Esophagus squamous epithelium (tissue), 5 donors: ENCODE measurements around the gene ALDH3A1. TPM values are rescaled to one million over a fixed set of nuclear protein-coding genes. Genes with fewer than 3 reads are reported as not detected.
"Not testable (repeated sequence)": the region's sequence is repeated elsewhere in the genome, so short reads cannot be mapped to it uniquely, and the experiment has no call there.

Experiments used
- DNase-seq: peaks from one replicate; lab custom pipeline; 2025; lab: John Stamatoyannopoulos, UW
- H3K27ac ChIP-seq, 4 donors: fragments of 200-600 bp; sonication (generic); one replicate each; pipeline ENCODE4 v1.5.1; 2016 to 2019; ENCODE audit warnings: mild to moderate bottlenecking in 1 of 4
- H3K27me3 ChIP-seq, 4 donors: fragments of 200-600 bp; sonication (generic); 1 replicate in 3 of 4; 2 replicates in 1 of 4; pipeline versions ENCODE4 v1.5.1 to v1.6.0; 2017 to 2021; ENCODE audit warnings: antibody characterized with exemption in 1 of 4
- H3K36me3 ChIP-seq, 3 donors: fragments of 200-600 bp; sonication (generic); one replicate each; pipeline ENCODE4 v1.5.1; 2016 to 2019
- H3K4me1 ChIP-seq, 3 donors: fragments of 200-600 bp; sonication (generic); one replicate each; pipeline ENCODE4 v1.5.1; 2017 to 2019
- H3K4me3 ChIP-seq, 4 donors: fragments of 200-600 bp; sonication (generic); 1 replicate in 3 of 4; 2 replicates in 1 of 4; pipeline ENCODE4 v1.5.1; 2016 to 2019; ENCODE audit warnings: mild to moderate bottlenecking in 2 of 4, moderate library complexity in 1 of 4
- H3K9me3 ChIP-seq, 3 donors: fragments of 200-600 bp; sonication (generic); one replicate each; pipeline ENCODE4 v1.5.1; 2016 to 2019
- POLR2A ChIP-seq, 4 donors: fragments of 450-650 bp; IDR thresholded peaks; one replicate each; pipeline ENCODE4 v1.6.1; 2017; ENCODE audit warnings: antibody characterized with exemption in 4 of 4, mild to moderate bottlenecking in 4 of 4, moderate library complexity in 3 of 4
- WGBS, 2 donors: methylation state at CpG; one replicate each; pipeline ENCODE4 v1.1.5; 2018; 5-methylcytosine and 5-hydroxymethylcytosine counted together
- intact Hi-C: fragments of 100-400 bp; cut with DNase I; formaldehyde crosslinking; loops from one replicate; pipeline ENCODE4 v1.15.0; 2022
- total RNA-seq, 4 donors: library from RNA; depleted of rRNA; stranded (reverse); fragments of >200 nt; gene quantifications; one replicate each; pipeline ENCODE4 v1.1.0, GENCODE V29; 2016
- TF ChIP-seq, protein P1 (sequence below), 6 experiments: fragments of 450-650 bp in 4 of 6; fragments of 200-600 bp in 2 of 6; sonication (generic) in 2 of 6; IDR thresholded peaks; one replicate each; pipeline ENCODE4 v1.5.1; 2016 to 2019; ENCODE audit warnings: antibody characterized with exemption in 6 of 6, mild to moderate bottlenecking in 4 of 6, moderate library complexity in 4 of 6
- donor health status: DM: yes; HTN: yes; CAD: no.

The ALDH3A1 gene
- total RNA-seq, 4 donors from 2014 or later, result 480 to 2,454 (median 606) TPM

GRCh38 chr17:19766421-19767270 lies 18.5 kb upstream of the ALDH3A1 start:
- DNase-seq, result no peak
- Histone ChIP-seq H3K36me3 (no peaks in the 10 kb centered on the region), H3K4me1 (peaks cover 0 to 25% (median 6%) of the 10 kb centered on the region in 3 donors), H3K27me3 (no peaks in the 10 kb centered on the region), H3K9me3 (no peaks in the 10 kb centered on the region), H3K27ac (no peak overlapping the region), H3K4me3 (no peak overlapping the region)
- intact Hi-C loops, result loop anchor here (2.0 to 10.0 kb wide), 2 partner anchors 254 to 402 kb away; partner anchors contain the start of gene B9D1
- WGBS, 2 donors, result 33 to 40% methylated on average over 3 to 5 of the region's 12 CpGs
- TF ChIP-seq POLR2A (IDR thresholded peaks at IDR 0.05), result no peak
- TF ChIP-seq, protein P1, sequence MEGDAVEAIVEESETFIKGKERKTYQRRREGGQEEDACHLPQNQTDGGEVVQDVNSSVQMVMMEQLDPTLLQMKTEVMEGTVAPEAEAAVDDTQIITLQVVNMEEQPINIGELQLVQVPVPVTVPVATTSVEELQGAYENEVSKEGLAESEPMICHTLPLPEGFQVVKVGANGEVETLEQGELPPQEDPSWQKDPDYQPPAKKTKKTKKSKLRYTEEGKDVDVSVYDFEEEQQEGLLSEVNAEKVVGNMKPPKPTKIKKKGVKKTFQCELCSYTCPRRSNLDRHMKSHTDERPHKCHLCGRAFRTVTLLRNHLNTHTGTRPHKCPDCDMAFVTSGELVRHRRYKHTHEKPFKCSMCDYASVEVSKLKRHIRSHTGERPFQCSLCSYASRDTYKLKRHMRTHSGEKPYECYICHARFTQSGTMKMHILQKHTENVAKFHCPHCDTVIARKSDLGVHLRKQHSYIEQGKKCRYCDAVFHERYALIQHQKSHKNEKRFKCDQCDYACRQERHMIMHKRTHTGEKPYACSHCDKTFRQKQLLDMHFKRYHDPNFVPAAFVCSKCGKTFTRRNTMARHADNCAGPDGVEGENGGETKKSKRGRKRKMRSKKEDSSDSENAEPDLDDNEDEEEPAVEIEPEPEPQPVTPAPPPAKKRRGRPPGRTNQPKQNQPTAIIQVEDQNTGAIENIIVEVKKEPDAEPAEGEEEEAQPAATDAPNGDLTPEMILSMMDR (IDR thresholded peaks at IDR 0.05), result peak; percentile 72 to 98 (median 92)

- peaks cover 0 to 21% (median 6%) of the 10 kb centered on the region in 3 donors for H3K4me1 ChIP-seq
- no peaks in the 10 kb centered on the region for H3K36me3 ChIP-seq
- no peak overlapping the region for H3K27ac ChIP-seq
- H3K9me3 ChIP-seq, result no peaks in the 10 kb centered on the region
- intact Hi-C loops, result loop anchor here (2.0 to 10.0 kb wide), 2 partner anchors 253 to 401 kb away; partner anchors contain the start of gene B9D1
- H3K27me3 ChIP-seq, result no peaks in the 10 kb centered on the region
- H3K4me3 ChIP-seq, result no peak overlapping the region
- WGBS, 2 donors, result 78 to 80% methylated on average over 1 to 3 of the region's 7 CpGs
- DNase-seq, result no peak
- TF ChIP-seq, protein P1 (IDR thresholded peaks at IDR 0.05), result no peak
- no peak for TF ChIP-seq POLR2A (IDR thresholded peaks at IDR 0.05)
Measured at GRCh38 chr17:19766016-19766415, 17.9 kb upstream of the ALDH3A1 start.

DNA sequence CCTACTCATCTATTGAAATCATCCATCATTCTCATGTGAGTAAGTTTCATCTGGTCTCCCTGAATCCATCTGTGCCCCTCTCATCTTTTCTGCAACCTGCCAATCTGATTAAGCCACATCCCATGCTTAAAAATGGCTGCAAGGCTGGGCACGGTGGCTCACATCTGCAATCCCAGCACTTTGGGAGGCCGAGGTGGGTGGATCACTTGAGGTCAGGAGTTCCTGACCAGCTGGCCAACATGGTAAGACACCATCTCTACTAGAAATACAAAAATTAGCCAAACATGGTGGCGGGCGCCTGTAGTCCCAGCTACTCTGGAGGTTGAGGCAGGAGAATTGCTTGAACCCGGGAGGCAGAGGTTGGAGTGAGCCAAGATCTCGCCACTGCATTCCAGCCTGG lies 15.9 kb upstream of the ALDH3A1 start:
- WGBS, 2 donors, result 86 to 98% methylated on average over 5 to 6 of the region's 6 CpGs

DNA sequence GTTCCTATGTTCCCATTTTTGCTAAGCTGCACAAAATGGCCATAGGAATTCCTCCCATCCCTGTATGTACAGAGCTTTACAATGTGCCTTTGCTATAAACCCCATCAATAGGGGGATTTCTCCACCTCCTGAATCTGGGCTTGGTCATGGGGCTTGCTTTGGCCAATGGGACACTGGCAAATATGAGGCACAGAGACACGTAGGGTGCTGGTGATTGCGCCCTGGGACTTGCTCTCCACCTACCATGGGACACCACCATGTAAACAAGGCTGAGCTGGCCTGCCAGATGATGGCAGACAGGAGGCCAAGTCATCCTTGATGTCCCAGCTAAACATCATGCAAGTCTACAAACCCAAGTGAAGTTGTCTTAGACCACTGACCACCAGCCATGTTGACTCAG lies 15.3 kb upstream of the ALDH3A1 start:
- no peak for DNase-seq
- intact Hi-C loops, result loop anchor here (10.0 kb wide), 1 partner anchor 399 kb away; the partner anchor contains the start of gene B9D1
- Histone ChIP-seq H3K27me3 (no peaks in the 10 kb centered on the region), H3K4me1 (peaks cover 0 to 21% (median 6%) of the 10 kb centered on the region in 3 donors), H3K4me3 (no peak overlapping the region), H3K27ac (no peak overlapping the region), H3K9me3 (no peaks in the 10 kb centered on the region), H3K36me3 (no peaks in the 10 kb centered on the region)
- TF ChIP-seq, protein P1 (IDR thresholded peaks at IDR 0.05), result no peak
- TF ChIP-seq POLR2A (IDR thresholded peaks at IDR 0.05), result no peak
- 100% methylated on average over 1 of the region's 2 CpGs; no CpG with 5 or more reads in 1 of the 2 donors for WGBS, 2 donors

More for the DNA sequence above, 15.9 kb upstream of the ALDH3A1 start:
- H3K27me3 ChIP-seq, H3K9me3 ChIP-seq, H3K27ac ChIP-seq, DNase-seq, H3K36me3 ChIP-seq, H3K4me3 ChIP-seq: not testable (repeated sequence)
- H3K4me1 ChIP-seq, result peaks cover 0 to 21% (median 6%) of the 10 kb centered on the region in 3 donors
- intact Hi-C loops, result loop anchor here (10.0 kb wide), 1 partner anchor 399 kb away; the partner anchor contains the start of gene B9D1

DNA sequence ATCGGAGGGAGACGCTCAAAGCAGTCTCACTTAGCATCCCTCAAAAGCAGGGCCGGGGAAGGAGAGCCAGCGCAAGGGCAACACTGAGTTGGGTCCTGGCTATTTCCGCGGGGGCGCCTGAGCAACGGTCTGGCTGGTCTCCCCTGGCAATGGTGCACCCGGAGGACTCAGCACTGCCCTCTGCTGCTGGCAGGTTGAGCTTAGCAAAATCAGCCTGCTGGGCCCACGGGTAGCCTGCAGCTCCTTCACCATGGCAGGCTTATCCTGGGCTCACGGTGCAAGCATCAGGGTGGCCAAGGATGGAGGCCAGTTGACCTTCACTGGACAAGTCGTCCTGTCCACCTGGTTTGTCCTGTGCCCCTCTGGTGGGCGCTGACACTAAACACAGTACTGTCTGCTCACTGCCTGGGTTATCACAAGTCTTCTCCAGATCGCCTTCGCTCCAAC lies 14.4 kb upstream of the ALDH3A1 start:
- TF ChIP-seq, protein P1 (IDR thresholded peaks at IDR 0.05), result peak; percentile 50 to 84 (median 59)
- TF ChIP-seq POLR2A (IDR thresholded peaks at IDR 0.05), result no peak
- Histone ChIP-seq H3K27ac (no peak overlapping the region), H3K27me3 (no peaks in the 10 kb centered on the region), H3K4me3 (no peak overlapping the region), H3K4me1 (peaks cover 0 to 21% (median 6%) of the 10 kb centered on the region in 3 donors), H3K36me3 (no peaks in the 10 kb centered on the region), H3K9me3 (no peaks in the 10 kb centered on the region)
- DNase-seq, result no peak
- 45% methylated on average over 5 to 12 of the region's 15 CpGs for WGBS, 2 donors
- intact Hi-C loops, result loop anchor here (10.0 kb wide), 1 partner anchor 398 kb away; the partner anchor contains the start of gene B9D1
